Measurements from ENCODE around the gene MRAS.
A peak's percentile ranks its signal among the peaks of the same experiment; 100 is the strongest.
"Not testable (repeated sequence)": the region's sequence is repeated elsewhere in the genome, so short reads cannot be mapped to it uniquely, and the experiment has no call there.

MRAS gene

DNA sequence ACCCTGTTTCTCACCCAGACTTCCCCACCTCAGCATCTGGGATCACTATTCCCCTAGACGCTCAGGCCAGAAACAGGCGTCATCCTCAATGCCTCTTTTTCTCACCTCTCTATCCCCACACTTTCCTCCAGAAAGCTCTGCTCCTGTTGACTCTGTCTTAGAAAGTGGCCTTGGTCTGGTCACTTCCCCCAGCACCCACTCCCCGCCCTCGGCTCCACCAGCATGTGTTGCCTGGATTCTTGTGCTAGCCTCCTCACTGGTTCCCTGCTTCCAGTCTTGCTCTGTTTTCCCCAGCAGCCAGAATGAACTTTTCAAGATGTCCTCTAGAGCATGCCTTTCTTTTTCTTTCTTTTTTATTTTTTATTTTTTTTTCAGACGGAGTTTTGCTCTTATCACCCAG is 46.3 kb downstream of the MRAS start:
- no peak for DNase-seq

DNA sequence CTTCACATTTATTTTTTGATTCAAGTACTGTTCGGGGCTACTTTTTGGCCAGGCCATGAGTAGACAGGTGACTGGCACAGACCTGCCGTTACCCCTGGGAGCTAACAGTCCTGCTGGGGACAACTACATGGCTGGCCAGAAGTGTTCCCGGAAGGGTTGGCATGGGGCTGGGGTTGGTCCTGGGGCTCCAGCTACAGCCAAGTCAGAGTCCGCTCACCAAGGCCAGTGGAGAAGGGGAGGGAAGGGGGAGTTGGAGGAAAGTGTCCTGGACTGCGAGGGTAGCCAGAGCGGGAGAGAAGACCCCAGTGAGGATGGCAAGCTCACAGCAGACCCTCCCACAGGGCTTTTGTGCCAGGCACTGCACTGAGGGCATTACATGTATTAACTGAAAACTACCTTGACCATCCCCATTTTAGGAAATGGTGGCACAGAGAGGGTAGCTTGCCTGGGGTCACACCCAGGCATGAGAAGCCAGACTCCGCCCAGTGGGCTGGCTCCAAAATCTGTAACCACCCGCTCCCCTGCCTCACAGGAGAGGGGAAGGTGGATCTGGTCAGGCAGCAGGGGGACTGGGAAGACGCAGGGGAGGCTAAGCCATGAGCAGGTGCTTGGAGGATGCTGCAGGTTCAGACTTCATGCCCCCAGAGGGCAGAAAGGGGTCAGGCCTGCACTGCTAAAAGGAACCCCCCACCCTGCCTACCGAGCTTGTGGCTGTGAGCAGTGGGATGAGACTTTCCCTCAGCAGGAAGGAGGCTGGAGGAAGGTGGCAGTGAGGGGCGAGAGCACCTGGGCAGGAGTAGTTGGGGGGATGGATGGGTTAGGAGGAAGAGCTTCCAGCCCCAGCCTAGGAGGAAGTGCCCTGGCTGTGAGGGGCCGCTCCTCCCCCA is 47.7 kb downstream of the MRAS start:
- no peak for DNase-seq

DNA sequence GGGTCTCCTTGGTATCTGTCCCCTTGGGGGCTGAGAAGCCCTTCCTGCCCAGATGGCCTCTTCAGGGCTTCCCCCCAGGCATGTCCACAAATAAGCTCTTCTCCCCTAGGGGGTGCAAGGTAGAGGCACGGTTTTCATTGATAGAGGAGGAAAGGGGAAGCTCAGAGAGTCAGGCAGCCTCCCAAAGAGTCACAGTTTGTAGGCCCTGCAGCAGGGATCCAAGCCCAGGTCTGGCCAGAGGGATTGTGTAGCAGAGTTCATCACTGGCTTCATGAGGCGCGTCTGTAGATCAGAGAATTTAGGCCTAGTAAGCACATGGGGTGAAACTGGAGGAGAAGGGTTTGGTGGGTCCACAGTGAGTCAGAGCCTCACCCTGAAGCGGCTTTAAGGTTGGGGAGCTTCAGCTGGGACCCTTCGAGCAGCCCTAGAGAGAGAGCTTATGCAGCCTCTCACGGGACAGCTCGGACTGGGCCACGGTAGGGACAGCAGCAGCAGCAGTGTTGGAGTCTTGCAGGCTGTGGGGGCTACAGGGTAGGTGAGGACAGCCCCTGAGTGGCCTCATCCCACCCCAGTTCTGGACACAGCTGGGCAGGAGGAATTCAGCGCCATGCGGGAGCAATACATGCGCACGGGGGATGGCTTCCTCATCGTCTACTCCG is 48.5 kb downstream of the MRAS start:
- no peak for DNase-seq

DNA sequence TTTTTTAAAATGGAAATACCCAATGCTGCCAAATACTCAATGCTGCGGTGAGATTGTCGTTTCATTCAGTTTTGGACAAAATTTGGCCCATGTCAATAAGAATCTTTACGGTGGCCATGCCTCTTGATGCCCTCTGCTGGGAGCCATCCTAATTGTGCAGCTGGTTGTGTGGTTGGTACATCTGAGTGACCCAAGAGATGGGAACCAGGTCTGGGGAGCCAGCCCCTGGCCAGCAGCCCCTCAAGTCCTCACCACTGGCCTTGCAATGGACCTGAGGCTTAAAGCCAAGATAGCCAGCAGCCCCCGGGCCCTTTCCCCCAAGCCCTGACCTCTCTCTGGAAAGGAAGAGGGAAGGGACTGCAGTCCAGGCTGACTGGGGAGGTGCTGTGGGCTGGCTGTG is 49.6 kb downstream of the MRAS start:
- DNase-seq, result no peak

DNA sequence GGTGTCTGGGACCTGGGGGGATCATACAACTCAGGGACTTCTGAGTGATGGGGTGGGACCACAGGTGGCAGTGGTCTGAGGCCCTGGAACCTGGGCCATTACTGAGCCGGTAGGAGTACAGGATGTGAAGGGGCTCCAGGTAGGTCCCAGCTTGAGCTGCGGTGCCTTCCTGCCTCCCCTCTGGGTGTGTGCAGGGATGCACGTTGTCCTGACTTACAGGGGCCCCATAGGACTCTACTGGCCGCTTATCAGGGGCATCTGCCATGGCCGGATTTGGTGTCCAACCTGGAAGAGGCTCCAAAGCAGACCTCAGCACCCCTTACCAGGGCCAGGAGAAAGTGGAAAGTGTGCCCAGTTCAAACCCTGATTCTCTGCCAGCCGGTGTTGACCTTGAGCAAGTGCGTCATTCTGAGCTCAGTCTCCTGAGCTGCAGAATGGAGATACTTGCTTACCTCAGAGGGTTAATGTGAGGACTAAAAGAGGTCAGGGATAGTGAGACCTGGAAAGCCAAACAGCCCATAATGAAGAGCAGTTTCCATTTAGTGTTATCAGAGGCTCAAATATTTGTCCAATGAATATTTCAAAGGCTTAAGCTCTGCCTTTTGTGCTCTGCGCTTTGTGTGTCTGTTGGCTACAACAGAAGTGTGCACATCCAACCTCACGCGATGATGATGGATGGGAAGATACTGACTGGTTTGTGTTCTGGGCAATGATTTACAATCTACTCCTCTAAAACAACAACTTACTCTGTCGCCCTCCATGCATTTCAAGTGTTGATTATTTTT is 50.6 kb downstream of the MRAS start:
- DNase-seq, result no peak

DNA sequence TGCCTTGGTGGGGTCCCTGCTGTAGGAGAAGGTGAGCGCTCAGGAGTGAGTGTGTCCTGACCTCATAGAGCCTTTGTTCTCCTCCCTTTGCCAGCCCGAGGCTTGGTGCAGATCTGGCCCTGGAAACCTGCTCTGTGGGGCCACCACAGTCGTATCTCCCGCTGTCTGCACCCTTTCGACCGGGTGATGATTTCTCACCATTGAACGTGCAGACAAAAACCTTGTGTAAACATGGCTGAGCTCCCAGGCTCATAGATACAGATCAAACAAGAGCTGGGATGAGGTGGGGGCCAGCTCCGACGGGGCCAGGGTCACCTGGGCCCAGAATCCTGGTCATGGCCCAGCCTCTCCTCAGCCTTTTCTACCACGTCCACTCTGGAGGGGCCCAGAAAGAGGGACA is 51.4 kb downstream of the MRAS start:
- no peak for DNase-seq

DNA sequence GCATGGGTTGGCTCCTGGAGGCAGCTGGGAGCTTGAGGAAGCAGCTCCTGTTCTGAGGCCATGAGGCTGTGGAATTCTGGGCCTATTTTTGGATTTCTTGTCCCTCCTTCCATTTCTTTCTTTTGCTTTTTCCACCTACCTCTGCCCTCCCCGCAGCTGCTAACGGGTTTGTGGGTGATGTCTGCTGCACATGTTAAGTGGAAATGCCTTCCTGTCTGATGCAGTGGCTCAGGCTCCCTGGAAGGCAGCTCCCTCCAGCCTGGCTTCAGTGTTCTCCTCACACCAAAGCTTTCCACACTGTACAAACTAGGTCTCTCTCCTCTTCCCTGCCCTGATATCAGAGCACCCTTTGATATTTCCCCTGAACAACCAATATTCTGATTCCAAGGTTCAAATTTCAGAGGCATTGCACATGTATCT is 52.3 kb downstream of the MRAS start:
- no peak for DNase-seq

DNA sequence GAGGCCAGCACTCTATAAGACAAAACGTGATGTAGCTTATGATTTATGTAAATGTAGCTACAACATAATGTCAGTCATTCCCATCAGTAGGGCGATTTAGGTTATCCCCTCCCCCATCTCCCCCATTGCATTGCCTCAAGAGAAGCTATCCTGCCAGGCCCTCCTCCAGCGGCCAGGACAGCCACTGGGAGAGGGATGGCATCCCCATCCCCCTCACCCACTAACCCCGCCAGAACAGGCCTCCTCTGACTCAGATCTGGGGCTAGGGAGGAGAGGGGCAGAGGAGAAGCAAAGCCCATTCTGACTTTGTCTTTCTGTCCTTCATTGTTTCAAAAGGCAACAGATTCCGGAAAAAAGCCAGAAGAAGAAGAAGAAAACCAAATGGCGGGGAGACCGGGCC is 53.5 kb downstream of the MRAS start:
- no peak for DNase-seq

DNA sequence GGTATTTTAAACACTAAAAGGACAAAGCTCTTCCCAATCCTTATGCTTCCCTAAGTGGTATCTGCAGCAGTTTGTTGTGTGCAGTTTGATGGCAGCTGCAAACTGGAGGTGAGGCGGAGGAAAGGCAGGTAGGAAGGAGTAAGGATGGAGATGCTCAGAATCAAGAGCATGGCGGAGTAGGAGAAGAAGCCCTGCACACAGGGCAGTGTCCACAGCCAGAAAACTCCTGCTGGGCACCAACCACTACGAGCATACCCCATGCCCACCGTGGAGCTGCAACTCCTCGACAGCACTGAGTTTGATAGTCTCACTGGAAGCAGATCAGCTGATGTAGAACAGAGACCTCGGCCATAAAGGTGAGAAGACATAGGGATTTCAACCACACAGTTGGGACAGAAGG is 55.7 kb downstream of the MRAS start:
- DNase-seq, result no peak

DNA sequence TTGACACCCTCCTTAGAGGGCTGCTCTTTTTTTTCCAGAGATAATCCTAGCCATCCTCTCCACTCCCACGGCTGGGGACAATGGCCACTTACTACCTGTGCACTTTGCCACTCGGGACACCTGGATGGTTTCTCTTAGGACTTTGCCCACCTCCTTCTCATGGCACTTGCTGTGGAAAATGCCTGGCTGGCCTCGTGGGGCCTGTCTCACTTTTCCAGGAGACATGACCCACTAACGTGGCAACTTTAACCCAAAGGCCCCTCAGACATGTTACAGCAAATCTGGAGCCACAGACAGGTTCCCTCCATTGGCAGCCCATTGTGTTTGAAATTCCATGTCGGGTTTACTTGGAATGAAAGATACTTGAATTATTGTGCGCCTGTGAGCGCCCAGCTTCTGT is 56.6 kb downstream of the MRAS start:
- DNase-seq, result no peak

DNA sequence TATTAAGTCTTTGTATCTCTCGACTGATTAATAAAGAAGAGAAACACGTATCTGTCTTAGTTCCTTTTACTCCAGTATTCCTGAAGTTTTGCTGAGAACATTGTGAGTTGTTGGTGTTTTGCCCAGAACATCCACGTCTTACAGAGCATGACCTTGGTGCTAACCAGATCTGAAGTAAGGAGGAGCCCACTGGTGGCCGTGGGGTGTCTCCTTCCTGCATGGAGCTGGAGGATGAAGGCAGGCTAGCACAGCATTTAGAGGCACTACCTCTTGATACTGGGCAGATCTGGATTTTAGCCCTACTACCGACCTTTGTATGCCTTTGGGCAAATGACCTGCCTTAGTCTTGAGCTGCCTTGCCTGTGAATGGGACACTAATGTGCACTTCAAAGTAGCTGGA is 57.1 kb downstream of the MRAS start:
- DNase-seq, result no peak

DNA sequence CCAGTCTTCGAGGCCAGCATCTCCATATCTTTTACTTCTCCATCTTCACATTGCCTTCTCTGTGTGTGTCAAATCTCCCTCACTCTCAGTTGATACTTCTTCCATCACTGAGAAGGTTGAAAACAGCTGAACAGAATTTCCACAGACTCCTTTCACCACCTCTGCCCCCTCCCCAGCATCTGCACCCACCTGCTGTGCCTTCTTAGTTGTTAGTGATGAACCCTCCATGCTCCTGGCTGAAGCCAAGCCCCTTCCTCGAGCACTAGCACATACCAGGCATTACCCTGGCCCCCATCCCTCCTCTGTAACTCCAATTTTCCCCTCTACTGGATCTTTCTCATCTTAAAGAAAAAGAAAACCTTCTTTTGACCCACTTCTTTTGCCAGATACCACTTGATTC is 58.2 kb downstream of the MRAS start:
- no peak for DNase-seq

DNA sequence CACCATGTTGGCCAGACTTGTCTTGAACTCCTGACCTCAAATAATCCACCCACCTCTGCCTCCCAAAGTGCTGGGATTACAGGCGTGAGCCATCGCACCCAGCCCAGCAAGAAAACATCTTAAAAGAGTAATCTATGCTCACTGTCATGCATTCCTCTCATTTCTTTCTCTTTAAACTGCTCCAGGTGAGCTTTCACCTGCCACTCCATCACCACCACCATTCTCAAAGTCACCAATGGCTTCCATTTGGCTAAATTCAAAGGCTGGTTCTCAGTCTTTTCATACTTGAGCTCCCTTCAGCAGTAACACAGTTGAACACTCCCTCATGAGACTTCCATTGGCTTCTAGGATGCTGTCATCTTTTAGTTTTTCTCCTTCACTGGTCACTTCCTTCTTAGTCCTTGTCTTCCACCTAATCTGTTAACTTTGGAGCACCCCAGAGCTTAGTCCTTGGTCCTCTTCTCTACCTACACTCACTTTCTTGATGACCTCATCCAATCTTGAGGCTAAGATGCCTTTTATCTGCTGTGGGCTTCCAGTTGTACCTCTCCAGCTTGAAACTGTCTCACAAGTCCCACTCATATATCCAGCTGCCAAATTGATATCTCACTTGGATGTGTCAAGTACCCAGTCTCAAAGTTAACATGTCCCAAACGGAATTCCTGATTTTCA is 59.0 kb downstream of the MRAS start:
- DNase-seq, result no peak

DNA sequence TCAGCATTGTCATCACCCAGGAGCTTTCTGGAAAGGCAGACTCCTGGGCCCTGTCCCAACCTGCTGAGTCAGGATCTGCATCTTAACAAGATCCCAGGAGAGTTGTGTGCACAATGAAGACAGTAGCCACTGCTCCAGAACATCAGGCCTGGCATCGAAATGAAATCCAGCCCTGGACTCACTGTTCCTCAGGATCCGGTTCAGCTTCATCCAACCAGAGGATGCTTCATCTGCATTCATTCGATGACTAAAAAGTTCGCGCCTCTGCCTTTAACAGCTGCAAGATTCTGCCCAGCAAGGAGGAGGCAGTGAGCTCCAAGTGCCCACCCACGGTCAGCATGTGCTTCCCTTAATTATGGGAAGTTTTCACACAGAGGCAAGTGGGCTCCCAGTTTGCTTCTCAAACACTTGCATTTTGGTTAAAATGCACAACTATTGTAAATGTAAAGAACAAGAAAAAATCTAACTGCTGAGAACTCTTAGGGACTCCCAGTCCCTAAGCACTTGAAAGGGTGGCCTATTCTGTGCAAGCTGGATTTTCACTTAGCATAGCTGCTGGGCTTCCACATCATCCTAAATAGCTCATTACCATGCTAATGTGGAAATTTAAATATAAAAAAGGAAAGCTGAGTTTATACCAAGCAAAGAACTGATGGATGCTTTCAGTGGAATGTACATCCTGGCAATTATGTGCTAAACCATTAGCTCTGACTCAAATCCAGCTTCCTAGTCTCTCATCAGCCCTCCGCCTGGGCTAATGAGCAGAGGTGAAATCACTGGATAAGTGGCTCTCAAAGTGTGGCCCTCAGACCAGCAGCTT is 60.6 kb downstream of the MRAS start:
- no peak for DNase-seq

DNA sequence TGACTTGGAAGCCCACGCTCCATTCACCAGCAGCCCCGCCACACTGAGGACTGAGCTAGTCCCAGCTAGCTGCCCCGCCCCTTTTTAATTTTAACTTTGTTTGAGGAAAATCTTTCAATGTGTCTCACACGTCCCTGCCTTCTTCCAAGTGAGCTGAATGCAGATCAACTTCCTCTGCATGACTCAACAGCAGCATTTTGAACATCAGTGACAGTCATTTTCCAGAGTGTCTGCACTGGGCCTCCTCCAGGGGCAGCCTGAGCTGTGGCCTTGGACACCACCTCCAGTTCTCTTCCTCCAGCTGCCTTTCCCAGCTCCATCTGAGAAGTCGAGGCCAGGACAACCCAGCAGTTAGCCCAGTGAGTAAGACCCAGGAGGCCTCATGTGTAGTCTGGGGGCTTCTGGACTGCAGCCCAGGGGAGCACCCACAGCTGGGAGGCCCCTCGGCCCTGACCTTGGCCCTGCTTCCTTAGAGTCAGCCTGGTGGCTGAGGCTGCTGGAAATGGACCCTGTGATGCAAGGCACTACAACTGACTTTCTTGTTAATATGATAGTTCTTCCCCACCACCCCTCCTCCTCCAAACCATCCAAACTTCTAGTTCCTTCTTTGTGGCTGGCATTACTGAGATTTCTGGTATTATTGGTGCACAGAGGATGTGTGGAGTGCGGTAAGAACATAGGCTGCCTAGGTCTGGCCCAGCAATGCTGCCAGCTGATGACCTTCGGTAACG is 64.6 kb downstream of the MRAS start:
- no peak for DNase-seq

DNA sequence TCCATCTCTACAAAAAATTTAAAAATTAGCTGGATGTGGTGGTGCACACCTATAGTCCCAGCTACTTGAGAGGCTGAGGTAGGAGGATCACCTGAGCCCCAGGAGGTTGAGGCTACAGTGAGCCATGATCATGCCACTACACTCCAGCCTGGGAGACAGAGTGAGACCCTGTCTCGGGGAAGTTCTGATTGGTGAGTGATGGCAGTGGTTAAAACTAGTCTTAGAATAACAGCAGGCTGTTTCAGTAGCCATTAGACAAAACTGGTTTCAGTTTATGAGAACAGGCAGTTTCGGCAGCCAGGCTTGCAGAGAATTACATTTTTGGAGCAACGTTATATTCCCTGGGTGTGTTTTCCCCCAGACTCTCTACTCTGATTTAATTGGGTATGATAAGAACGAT is 67.9 kb downstream of the MRAS start:
- DNase-seq, result not testable (repeated sequence)

DNA sequence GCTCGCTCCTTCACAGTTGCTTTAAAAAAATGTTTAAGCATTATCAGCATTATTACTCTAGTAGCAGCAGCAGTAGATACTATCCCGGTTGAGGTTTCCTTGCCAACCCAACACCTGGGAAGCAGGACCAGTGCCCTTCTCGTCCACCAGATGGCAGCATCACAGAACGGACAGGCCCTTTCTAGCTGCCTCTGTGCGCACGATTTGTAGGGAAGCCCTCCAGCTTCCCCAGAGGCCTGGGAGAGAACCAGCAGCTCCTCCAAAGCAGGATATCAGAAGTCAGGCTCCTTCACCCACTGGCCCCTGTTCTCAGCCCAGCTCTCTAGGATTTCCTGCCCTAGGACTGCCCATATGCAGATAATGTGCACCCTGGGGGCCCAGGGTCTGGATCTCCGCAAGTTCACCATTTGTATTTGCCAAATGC is 69.2 kb downstream of the MRAS start:
- peak; percentile 92 for DNase-seq

DNA sequence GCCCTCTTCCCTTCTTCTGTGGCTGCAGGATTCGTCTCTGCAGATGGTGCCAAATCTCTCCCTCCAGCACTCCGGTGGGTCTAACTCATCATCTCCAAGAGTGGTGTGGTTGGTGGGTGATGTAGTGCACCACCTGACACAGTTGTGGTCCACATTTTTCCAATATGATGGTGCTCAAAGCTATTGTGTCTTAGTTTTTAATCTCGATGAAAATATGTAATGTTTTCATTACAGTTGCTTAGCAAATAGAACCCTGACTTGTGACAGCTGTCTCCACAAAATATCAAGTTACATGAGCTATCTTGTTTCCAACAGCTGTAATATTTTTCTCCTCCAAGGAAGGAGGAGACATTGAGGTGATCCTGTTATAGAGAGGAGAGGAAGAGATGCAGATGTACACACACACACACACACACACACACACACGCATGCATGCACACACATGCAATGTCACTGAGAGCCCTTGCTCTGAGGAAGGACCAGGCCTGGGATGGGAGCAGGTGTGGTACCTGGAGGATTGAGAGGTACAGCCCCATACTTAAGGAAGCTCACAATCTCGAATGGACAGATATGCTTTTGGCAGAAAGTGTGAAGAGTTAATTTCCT is 70.3 kb downstream of the MRAS start:
- DNase-seq, result no peak

DNA sequence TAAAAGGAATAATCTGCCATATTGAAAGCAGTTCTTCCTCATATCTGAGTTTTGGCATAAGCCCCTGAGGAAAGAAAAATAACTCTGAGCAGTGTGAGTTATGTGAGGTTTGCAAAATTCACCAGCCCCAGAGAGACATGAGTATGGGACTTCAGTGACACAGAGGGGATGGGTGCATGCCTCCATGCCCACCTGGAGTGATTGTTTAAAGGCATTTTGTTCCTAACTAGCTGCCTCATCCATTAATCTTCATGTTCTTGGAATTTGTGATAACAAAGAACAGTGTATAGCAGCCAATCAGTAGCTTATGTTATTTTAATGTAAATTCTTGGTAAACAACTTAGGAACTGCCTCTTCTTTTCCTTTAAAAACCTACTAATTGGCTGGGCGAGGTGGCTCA is 74.9 kb downstream of the MRAS start:
- DNase-seq, result no peak

DNA sequence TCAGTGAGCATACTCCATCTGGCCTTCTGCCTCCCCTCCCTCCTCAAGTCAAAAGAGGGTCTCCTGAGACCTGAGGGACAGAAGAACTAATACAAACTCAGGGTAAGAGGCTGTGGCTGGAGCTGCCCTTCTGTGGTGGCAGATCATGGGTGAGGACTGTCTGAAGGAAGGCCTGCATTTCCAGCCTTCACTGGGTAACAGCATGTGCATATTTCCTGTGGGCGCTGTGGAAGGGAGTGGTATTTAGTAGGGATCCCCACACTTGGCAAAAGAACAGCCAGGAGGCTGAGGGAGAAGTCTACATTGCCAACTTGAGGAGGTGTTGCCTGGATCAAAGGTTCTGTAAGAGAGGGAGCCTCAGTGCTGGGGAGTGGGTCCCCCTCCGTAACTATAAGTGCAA is 75.9 kb downstream of the MRAS start:
- DNase-seq, result no peak

DNA sequence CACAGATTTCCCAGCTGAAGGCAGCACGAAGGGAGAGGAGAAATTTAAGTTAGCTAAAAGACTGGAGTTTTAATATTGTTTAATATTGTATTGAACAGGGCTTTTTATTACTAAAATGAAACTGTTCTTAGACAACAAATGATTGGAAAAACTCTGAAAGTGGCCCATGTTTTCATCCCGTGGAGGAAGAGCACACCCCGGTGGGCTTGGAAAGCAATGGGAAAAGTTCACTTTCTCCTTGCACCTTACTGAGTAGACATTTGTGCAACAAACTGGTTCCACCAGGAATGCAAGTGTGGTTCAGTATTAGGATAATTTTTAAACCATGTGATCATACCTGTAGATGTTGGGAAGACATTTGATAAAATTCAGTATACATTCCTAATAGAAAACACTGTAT is 77.8 kb downstream of the MRAS start:
- no peak for DNase-seq
